ENCODE data around the gene GNRH2. TPM values are rescaled to one million over a fixed set of nuclear protein-coding genes. Genes with fewer than 3 reads are reported as not detected.

GNRH2 gene, protein sequence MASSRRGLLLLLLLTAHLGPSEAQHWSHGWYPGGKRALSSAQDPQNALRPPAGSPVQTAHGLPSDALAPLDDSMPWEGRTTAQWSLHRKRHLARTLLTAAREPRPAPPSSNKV
- polyA plus RNA-seq (2013): 0.44 TPM in 1 of 2 replicates, not detected in the other

DNA sequence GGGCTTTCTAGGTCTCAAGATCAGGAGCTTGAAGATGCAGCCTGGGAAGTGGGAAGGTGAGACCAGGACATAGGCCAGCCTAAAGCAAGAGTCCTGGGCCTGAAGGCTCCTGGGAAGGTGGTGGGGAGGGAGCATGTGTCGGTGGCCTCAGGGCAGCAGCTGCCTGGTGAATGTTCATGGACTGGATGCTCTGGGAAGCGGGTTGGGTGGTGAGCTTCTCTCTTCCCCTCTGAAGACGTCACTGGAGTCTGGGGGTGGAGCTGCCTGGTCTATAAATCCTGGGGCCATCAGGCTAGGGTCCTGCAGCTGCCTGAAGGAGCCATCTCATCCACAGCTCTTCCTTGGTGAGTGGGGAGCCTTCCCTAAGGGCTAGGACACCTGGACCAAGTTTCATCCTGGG lies at the start of gene GNRH2:
Gene GNRH2, plus strand, starts transcription at position 301 of the 400 bp plus-strand sequence. CDS start 793 bp downstream, outside the sequence.
- no CpG with 5 or more reads among the region's 3 CpGs for WGBS (ENCODE audit: extremely low coverage, insufficient coverage, insufficient read length)
- H4K8ac ChIP-seq (ENCODE audit: low read depth, low read length): no peak within 1 kb of the TSS
- H3K23ac ChIP-seq (ENCODE audit: low read length): no peak within 1 kb of the TSS
- no peak within 1 kb of the TSS for H4K91ac ChIP-seq (ENCODE audit: low read depth, low read length)
- no peak within 1 kb of the TSS for H3K9ac ChIP-seq (ENCODE audit: low read length)
- no peak within 1 kb of the TSS for H3K27ac ChIP-seq (ENCODE audit: low read depth, low read length)
- no peaks in the 10 kb centered on the region for H3K9me3 ChIP-seq (ENCODE audit: insufficient read depth, low read depth, low read length)
- H3K4me2 ChIP-seq (ENCODE audit: low read length): no peak within 1 kb of the TSS
- H3K79me1 ChIP-seq (ENCODE audit: low read length): peaks cover 13% of the 10 kb centered on the region
- H2AFZ ChIP-seq (ENCODE audit: insufficient read depth, low read length, poor library complexity): no peak within 1 kb of the TSS
- no peak for DNase-seq
- H4K12ac ChIP-seq (ENCODE audit: low read depth, low read length): no peak within 1 kb of the TSS
- H3K4me3 ChIP-seq (ENCODE audit: low read depth, low read length): no peak within 1 kb of the TSS
- H3K36me3 ChIP-seq (ENCODE audit: control insufficient read depth in 1 of 2, insufficient read depth in 2 of 2, low read length in 2 of 2): peaks cover 21 to 30% of the 10 kb centered on the region in 2 experiments
- peaks cover 3 to 7% of the 10 kb centered on the region in 2 experiments for H3K4me1 ChIP-seq (ENCODE audit: control insufficient read depth in 1 of 2, insufficient read depth in 2 of 2, low read length in 2 of 2)
- no peak within 1 kb of the TSS for H3K14ac ChIP-seq (ENCODE audit: low read length)
- no peaks in the 10 kb centered on the region for H3K27me3 ChIP-seq (ENCODE audit: insufficient read depth, low read length)
- H3K18ac ChIP-seq (ENCODE audit: low read length): no peak within 1 kb of the TSS
- H2BK12ac ChIP-seq (ENCODE audit: low read length): no peak within 1 kb of the TSS
- no peak within 1 kb of the TSS for H3K4ac ChIP-seq (ENCODE audit: low read depth, low read length)
- no peak within 1 kb of the TSS for H2AK5ac ChIP-seq (ENCODE audit: low read length)
- H2BK120ac ChIP-seq (ENCODE audit: insufficient read depth, low read length, poor library complexity): no peak within 1 kb of the TSS
- peaks cover 9% of the 10 kb centered on the region for H3K79me2 ChIP-seq (ENCODE audit: control insufficient read depth, insufficient read depth, low read length, poor library complexity)
- H2BK5ac ChIP-seq (ENCODE audit: low read depth, low read length, poor library complexity): no peak within 1 kb of the TSS

GRCh38 chr20:2995796-2996195 lies 47.6 kb upstream of the GNRH2 start:
- Histone ChIP-seq H4K12ac (ENCODE audit: low read depth, low read length) (no peak overlapping the region), H2BK12ac (ENCODE audit: low read length) (no peak overlapping the region), H3K14ac (ENCODE audit: low read length) (no peak overlapping the region), H3K9ac (ENCODE audit: low read length) (no peak overlapping the region), H3K18ac (ENCODE audit: low read length) (no peak overlapping the region), H3K36me3 (ENCODE audit: control insufficient read depth in 1 of 2, insufficient read depth in 2 of 2, low read length in 2 of 2) (peaks cover 2 to 5% of the 10 kb centered on the region in 2 experiments), H4K91ac (ENCODE audit: low read depth, low read length) (no peak overlapping the region), H3K23ac (ENCODE audit: low read length) (no peak overlapping the region), H2AK5ac (ENCODE audit: low read length) (no peak overlapping the region), H3K27ac (ENCODE audit: low read depth, low read length) (no peak overlapping the region), H4K8ac (ENCODE audit: low read depth, low read length) (no peak overlapping the region), H3K4ac (ENCODE audit: low read depth, low read length) (no peak overlapping the region), H3K79me2 (ENCODE audit: control insufficient read depth, insufficient read depth, low read length, poor library complexity) (no peaks in the 10 kb centered on the region), H3K9me3 (ENCODE audit: insufficient read depth, low read depth, low read length) (no peaks in the 10 kb centered on the region), H3K79me1 (ENCODE audit: low read length) (no peaks in the 10 kb centered on the region), H2BK120ac (ENCODE audit: insufficient read depth, low read length, poor library complexity) (no peak overlapping the region), H2AFZ (ENCODE audit: insufficient read depth, low read length, poor library complexity) (no peak overlapping the region), H3K4me2 (ENCODE audit: low read length) (no peak overlapping the region), H3K27me3 (ENCODE audit: insufficient read depth, low read length) (no peaks in the 10 kb centered on the region), H2BK5ac (ENCODE audit: low read depth, low read length, poor library complexity) (no peak overlapping the region), H3K4me1 (ENCODE audit: control insufficient read depth in 1 of 2, insufficient read depth in 2 of 2, low read length in 2 of 2) (peaks cover 10% of the 10 kb centered on the region in 2 experiments), H3K4me3 (ENCODE audit: low read depth, low read length) (no peak overlapping the region)
- WGBS (ENCODE audit: extremely low coverage, insufficient coverage, insufficient read length): no CpG with 5 or more reads among the region's 2 CpGs
- DNase-seq: no peak

- Histone ChIP-seq H3K79me2 (ENCODE audit: control insufficient read depth, insufficient read depth, low read length, poor library complexity) (no peaks in the 10 kb centered on the region), H4K91ac (ENCODE audit: low read depth, low read length) (no peak overlapping the region), H3K9ac (ENCODE audit: low read length) (no peak overlapping the region), H3K18ac (ENCODE audit: low read length) (no peak overlapping the region), H3K27ac (ENCODE audit: low read depth, low read length) (no peak overlapping the region), H3K36me3 (ENCODE audit: control insufficient read depth in 1 of 2, insufficient read depth in 2 of 2, low read length in 2 of 2) (peaks cover 0 to 2% of the 10 kb centered on the region in 2 experiments), H3K14ac (ENCODE audit: low read length) (no peak overlapping the region), H2AFZ (ENCODE audit: insufficient read depth, low read length, poor library complexity) (no peak overlapping the region), H4K12ac (ENCODE audit: low read depth, low read length) (no peak overlapping the region), H2BK120ac (ENCODE audit: insufficient read depth, low read length, poor library complexity) (no peak overlapping the region), H2AK5ac (ENCODE audit: low read length) (no peak overlapping the region), H2BK12ac (ENCODE audit: low read length) (no peak overlapping the region), H4K8ac (ENCODE audit: low read depth, low read length) (no peak overlapping the region), H3K4me2 (ENCODE audit: low read length) (no peak overlapping the region), H3K4ac (ENCODE audit: low read depth, low read length) (no peak overlapping the region), H3K27me3 (ENCODE audit: insufficient read depth, low read length) (no peaks in the 10 kb centered on the region), H3K9me3 (ENCODE audit: insufficient read depth, low read depth, low read length) (no peaks in the 10 kb centered on the region), H3K4me1 (ENCODE audit: control insufficient read depth in 1 of 2, insufficient read depth in 2 of 2, low read length in 2 of 2) (peaks cover 1 to 2% of the 10 kb centered on the region in 2 experiments), H3K79me1 (ENCODE audit: low read length) (no peaks in the 10 kb centered on the region), H3K23ac (ENCODE audit: low read length) (no peak overlapping the region), H2BK5ac (ENCODE audit: low read depth, low read length, poor library complexity) (no peak overlapping the region), H3K4me3 (ENCODE audit: low read depth, low read length) (no peak overlapping the region)
- DNase-seq: no peak
Observed at GRCh38 chr20:2998728-2999127, 44.7 kb upstream of the GNRH2 start.

DNA sequence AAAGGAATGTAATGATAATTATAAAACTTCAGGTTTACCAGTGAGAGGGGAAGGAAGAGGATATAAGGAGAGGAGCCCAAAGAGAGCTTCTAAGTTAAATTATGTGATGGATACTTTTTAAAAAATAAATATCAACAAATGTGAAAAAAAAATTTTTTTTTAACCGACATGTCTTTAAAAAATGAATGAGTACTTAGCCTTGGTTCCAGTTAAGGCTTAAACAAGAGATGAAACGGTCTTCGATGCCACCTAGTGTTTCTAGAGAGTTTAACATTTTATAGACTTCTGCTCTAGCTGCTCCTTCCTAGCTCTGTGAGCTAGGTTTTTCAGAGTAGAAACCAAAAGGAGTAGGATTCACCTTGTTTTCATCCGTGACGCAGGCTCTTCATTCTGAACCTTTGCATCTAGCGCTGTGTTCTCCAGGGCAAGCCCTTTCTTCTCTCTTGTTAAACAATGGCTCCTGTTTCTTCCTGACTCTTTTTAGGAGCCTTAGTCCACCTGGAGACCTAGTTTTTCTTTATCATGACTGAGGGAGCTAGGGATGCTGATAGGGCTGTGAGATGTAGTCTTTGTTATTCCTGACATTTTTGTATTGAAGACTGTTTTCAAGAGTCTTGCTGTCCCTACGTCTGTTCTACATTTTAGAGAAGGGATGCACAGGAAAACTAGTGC lies 42.4 kb upstream of the GNRH2 start:
- no peaks in the 10 kb centered on the region for H3K27me3 ChIP-seq (ENCODE audit: insufficient read depth, low read length)
- H3K79me1 ChIP-seq (ENCODE audit: low read length): no peaks in the 10 kb centered on the region

More for the DNA sequence above, 42.4 kb upstream of the GNRH2 start:
- H3K4me2 ChIP-seq (ENCODE audit: low read length): no peak overlapping the region
- H3K23ac ChIP-seq (ENCODE audit: low read length): no peak overlapping the region
- no peak overlapping the region for H3K4me3 ChIP-seq (ENCODE audit: low read depth, low read length)
- H2BK120ac ChIP-seq (ENCODE audit: insufficient read depth, low read length, poor library complexity): no peak overlapping the region
- H4K91ac ChIP-seq (ENCODE audit: low read depth, low read length): no peak overlapping the region
- H3K18ac ChIP-seq (ENCODE audit: low read length): no peak overlapping the region
- no peaks in the 10 kb centered on the region for H3K4me1 ChIP-seq (ENCODE audit: control insufficient read depth in 1 of 2, insufficient read depth in 2 of 2, low read length in 2 of 2)
- H3K4ac ChIP-seq (ENCODE audit: low read depth, low read length): no peak overlapping the region
- H3K36me3 ChIP-seq (ENCODE audit: control insufficient read depth in 1 of 2, insufficient read depth in 2 of 2, low read length in 2 of 2): peaks cover 0 to 2% of the 10 kb centered on the region in 2 experiments
- no peak overlapping the region for H2AFZ ChIP-seq (ENCODE audit: insufficient read depth, low read length, poor library complexity)
- peak; percentile 33 to 86 for DNase-seq
- H3K9me3 ChIP-seq (ENCODE audit: insufficient read depth, low read depth, low read length): no peaks in the 10 kb centered on the region
- H2BK5ac ChIP-seq (ENCODE audit: low read depth, low read length, poor library complexity): no peak overlapping the region
- no peak overlapping the region for H4K12ac ChIP-seq (ENCODE audit: low read depth, low read length)
- H2AK5ac ChIP-seq (ENCODE audit: low read length): no peak overlapping the region
- H3K27ac ChIP-seq (ENCODE audit: low read depth, low read length): no peak overlapping the region
- H2BK12ac ChIP-seq (ENCODE audit: low read length): no peak overlapping the region
- no peaks in the 10 kb centered on the region for H3K79me2 ChIP-seq (ENCODE audit: control insufficient read depth, insufficient read depth, low read length, poor library complexity)
- H4K8ac ChIP-seq (ENCODE audit: low read depth, low read length): no peak overlapping the region
- no peak overlapping the region for H3K14ac ChIP-seq (ENCODE audit: low read length)
- no CpG with 5 or more reads among the region's 7 CpGs for WGBS (ENCODE audit: extremely low coverage, insufficient coverage, insufficient read length)
- H3K9ac ChIP-seq (ENCODE audit: low read length): no peak overlapping the region
